PC-3 (cell line): ENCODE data around the gene CSNK1G1.

Source experiments
- EZH2 ChIP-seq: fragments of 300-600 bp; sonication (generic); IDR thresholded peaks from one replicate; pipeline ENCODE4 v1.6.1; 2017; ENCODE audit warnings: antibody characterized with exemption, mild to moderate bottlenecking, low read length; ENCODE audit not compliant: unreplicated experiment
- EZH2phosphoT487 ChIP-seq: fragments of 300-600 bp; sonication (generic); IDR thresholded peaks from 2 replicates; pipeline ENCODE4 v1.6.1; 2018; ENCODE audit warnings: mild to moderate bottlenecking, antibody characterized with exemption, low read length, borderline replicate concordance
- TF ChIP-seq, protein P1 (sequence below): fragments of 300-600 bp; sonication (generic); conservative IDR thresholded peaks from 2 replicates; pipeline ENCODE4 v1.5.1; 2017; ENCODE audit warnings: antibody characterized with exemption, low read depth, mild to moderate bottlenecking, low read length

DNA sequence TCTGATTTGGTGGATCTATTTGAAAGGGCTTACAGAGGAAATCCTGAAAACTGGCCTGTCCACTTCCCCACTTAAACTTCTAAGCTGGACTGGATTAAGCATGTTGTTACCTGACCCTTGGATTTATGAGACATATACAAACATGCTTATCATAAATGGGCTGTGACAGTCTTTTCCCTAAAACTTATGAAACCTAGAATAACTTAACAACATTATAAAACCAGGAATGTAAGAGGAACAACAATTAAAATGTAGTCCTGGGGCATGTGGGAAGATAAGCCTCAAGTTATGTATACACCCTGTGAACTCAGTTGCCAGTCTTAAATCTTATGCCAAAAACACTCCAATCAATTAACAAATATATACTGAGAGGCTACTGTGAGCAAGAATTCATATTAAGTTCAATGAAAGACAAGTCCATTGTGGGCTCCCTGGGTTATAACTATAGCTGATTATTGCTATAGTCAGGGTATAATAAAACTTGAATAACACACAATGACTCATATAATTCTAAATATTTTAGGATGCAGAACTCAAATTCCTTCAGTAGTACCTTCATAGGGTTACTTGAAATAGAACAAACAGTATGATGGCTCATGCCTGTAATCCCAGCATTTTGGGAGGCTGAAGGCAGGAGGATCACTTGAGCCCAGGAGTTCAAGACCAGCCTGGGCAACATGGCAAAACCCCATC is 105.9 kb downstream of the CSNK1G1 start:
- TF ChIP-seq, protein P1, sequence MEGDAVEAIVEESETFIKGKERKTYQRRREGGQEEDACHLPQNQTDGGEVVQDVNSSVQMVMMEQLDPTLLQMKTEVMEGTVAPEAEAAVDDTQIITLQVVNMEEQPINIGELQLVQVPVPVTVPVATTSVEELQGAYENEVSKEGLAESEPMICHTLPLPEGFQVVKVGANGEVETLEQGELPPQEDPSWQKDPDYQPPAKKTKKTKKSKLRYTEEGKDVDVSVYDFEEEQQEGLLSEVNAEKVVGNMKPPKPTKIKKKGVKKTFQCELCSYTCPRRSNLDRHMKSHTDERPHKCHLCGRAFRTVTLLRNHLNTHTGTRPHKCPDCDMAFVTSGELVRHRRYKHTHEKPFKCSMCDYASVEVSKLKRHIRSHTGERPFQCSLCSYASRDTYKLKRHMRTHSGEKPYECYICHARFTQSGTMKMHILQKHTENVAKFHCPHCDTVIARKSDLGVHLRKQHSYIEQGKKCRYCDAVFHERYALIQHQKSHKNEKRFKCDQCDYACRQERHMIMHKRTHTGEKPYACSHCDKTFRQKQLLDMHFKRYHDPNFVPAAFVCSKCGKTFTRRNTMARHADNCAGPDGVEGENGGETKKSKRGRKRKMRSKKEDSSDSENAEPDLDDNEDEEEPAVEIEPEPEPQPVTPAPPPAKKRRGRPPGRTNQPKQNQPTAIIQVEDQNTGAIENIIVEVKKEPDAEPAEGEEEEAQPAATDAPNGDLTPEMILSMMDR, result no peak
- TF ChIP-seq EZH2 (no peak), EZH2phosphoT487 (no peak)
